ENCODE data around the gene SPNS1. TPM values are rescaled to one million over a fixed set of nuclear protein-coding genes. Genes with fewer than 3 reads are reported as not detected.

Gene SPNS1
- total and polyA plus RNA-seq, 2 of the 8 experiments (the other 6 are each of a cell fraction or from before 2014, with no cell fraction given): 48.8 to 66.9 TPM

DNA sequence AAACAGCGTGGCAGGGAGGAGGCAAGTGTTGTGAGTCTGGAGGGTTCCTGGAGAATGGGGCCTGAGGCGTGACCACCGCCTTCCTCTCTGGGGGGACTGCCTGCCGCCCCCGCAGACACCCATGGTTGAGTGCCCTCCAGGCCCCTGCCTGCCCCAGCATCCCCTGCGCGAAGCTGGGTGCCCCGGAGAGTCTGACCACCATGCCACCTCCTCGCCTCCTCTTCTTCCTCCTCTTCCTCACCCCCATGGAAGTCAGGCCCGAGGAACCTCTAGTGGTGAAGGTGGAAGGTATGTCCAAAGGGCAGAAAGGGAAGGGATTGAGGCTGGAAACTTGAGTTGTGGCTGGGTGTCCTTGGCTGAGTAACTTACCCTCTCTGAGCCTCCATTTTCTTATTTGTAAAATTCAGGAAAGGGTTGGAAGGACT lies 42.8 kb upstream of the SPNS1 start, which contains the start of gene CD19:
TSS of gene CD19 (plus strand) at position 171 of the 425 bp plus-strand sequence. CDS start at position 201, 30 bp downstream.
- CTCF ChIA-PET (ENCODE audit: partially characterized antibody): interaction anchor here (1.2 to 3.6 kb wide), 2 partner anchors 12 to 35 kb away, joined by 3 to 32 read pairs; no protein-coding TSS in a partner anchor
- TF ChIP-seq BRCA1 (IDR thresholded peaks at IDR 0.05; ENCODE audit: low read depth, low read length): no peak
- TF ChIP-seq CEBPB (IDR thresholded peaks at IDR 0.05; ENCODE audit: low read depth, low read length): no peak
- TF ChIP-seq TBP (IDR thresholded peaks at IDR 0.05; ENCODE audit: low read depth, low read length): no peak
- TF ChIP-seq EGR1 (IDR thresholded peaks at IDR 0.05; ENCODE audit: borderline replicate concordance, low read depth, low read length): no peak
- TF ChIP-seq NRF1 (IDR thresholded peaks at IDR 0.05; ENCODE audit: low read depth, low read length): no peak
- no peak for TF ChIP-seq SP1 (IDR thresholded peaks at IDR 0.05; ENCODE audit: low read depth, low read length)
- TF ChIP-seq CBX5 (IDR thresholded peaks at IDR 0.05; ENCODE audit: low read depth, low read length): no peak

More for the DNA sequence above, 42.8 kb upstream of the SPNS1 start, which contains the start of gene CD19:
- H3K79me1 ChIP-seq (ENCODE audit: low read depth, low read length): no peaks in the 10 kb centered on the region
- no peak within 1 kb of the TSS for H3K4me2 ChIP-seq (ENCODE audit: insufficient read depth in 1 of 2, low read depth in 2 of 2, low read length in 2 of 2)
- no peak within 1 kb of the TSS for H4K91ac ChIP-seq (replicated peaks; ENCODE audit: insufficient read length, low read length)
- no peak within 1 kb of the TSS for H2BK120ac ChIP-seq (replicated peaks; ENCODE audit: low read depth, low read length)
- no peak within 1 kb of the TSS for H3K18ac ChIP-seq (ENCODE audit: extremely low read depth, low read length)
- no peak within 1 kb of the TSS for H3K4me3 ChIP-seq (ENCODE audit: extremely low read depth in 1 of 4, insufficient read depth in 2 of 4, low read depth in 3 of 4, low read length in 4 of 4)
- H3K9ac ChIP-seq (replicated peaks in 1 of 4; ENCODE audit: extremely low read depth in 1 of 4, low read depth in 3 of 4, low read length in 3 of 4): no peak within 1 kb of the TSS
- H3K23me2 ChIP-seq (ENCODE audit: low read depth, low read length): peaks cover 2% of the 10 kb centered on the region; the same call in 1 of the 2 replicates
- H2BK20ac ChIP-seq (ENCODE audit: low read length): no peak within 1 kb of the TSS
- no peak within 1 kb of the TSS for H2AFZ ChIP-seq (ENCODE audit: low read length)
- H4K5ac ChIP-seq (ENCODE audit: insufficient read length, low read depth, low read length): no peak within 1 kb of the TSS
- H2BK12ac ChIP-seq (ENCODE audit: low read depth, low read length): no peak within 1 kb of the TSS
- H3K23ac ChIP-seq (ENCODE audit: insufficient read length): no peak within 1 kb of the TSS
- no peak within 1 kb of the TSS for H3K4ac ChIP-seq (replicated peaks; ENCODE audit: insufficient read length, low read depth, low read length)
- no peak within 1 kb of the TSS for H2BK15ac ChIP-seq (ENCODE audit: low read length)
- H3K27ac ChIP-seq (ENCODE audit: low read depth, low read length): no peak within 1 kb of the TSS
- H2AK5ac ChIP-seq (ENCODE audit: low read depth, low read length): no peak within 1 kb of the TSS
- H4K8ac ChIP-seq (ENCODE audit: extremely low read depth, insufficient read depth, low read length): no peak within 1 kb of the TSS
- H3K36me3 ChIP-seq (ENCODE audit: control insufficient read depth in 2 of 4, insufficient read depth in 4 of 4, low read length in 3 of 4): no peaks in the 10 kb centered on the region
- no peaks in the 10 kb centered on the region for H3K79me2 ChIP-seq (ENCODE audit: control insufficient read depth in 1 of 2, insufficient read depth in 2 of 2, low read length in 2 of 2)
- WGBS, 2 experiments (ENCODE audit: extremely low coverage in 1 of 2, insufficient coverage in 1 of 2, insufficient read length in 1 of 2, insufficient replicate concordance in 2 of 2, low coverage in 1 of 2, low lambda C conversion rate in 2 of 2, missing lambda C conversion rate in 1 of 2): 89% methylated on average over 10 of the region's 10 CpGs; no CpG with 5 or more reads in 1 of the 2 experiments
- H3K56ac ChIP-seq (replicated peaks; ENCODE audit: insufficient read length, low read depth, low read length): no peak within 1 kb of the TSS
- H4K20me1 ChIP-seq (replicated peaks in 1 of 2; ENCODE audit: control insufficient read depth in 1 of 2, insufficient read depth in 2 of 2, low read length in 2 of 2): no peaks in the 10 kb centered on the region
- no peaks in the 10 kb centered on the region; a peak in 1 of 7 replicates for H3K4me1 ChIP-seq (replicated peaks in 1 of 4; ENCODE audit: control insufficient read depth in 3 of 4, insufficient read depth in 4 of 4, low read length in 3 of 4)
- no peak within 1 kb of the TSS for H2BK5ac ChIP-seq (ENCODE audit: low read depth, low read length)
- no peaks in the 10 kb centered on the region for H3K27me3 ChIP-seq (replicated peaks in 1 of 4; ENCODE audit: control insufficient read depth in 3 of 4, extremely low read depth in 1 of 4, insufficient read depth in 3 of 4, low read length in 3 of 4)
- POLR2A ChIA-PET (ENCODE audit: partially characterized antibody): interaction anchor here (0.7 to 2.2 kb wide), 4 partner anchors 8 to 56 kb away, joined by 3 to 12 read pairs (median 4); partner anchors contain the start of gene RABEP2
- FAIRE-seq (no peak), DNase-seq (ENCODE audit: low read depth in 1 of 2, low spot score in 2 of 2) (no peak)
- H3K14ac ChIP-seq (ENCODE audit: insufficient read length): no peak within 1 kb of the TSS
- no peaks in the 10 kb centered on the region for H3K9me3 ChIP-seq (ENCODE audit: insufficient read depth in 2 of 2, low read depth in 1 of 2, low read length in 1 of 2)

Data from H1 (cell line).